ENCODE results near the gene SCAI. TPM values are rescaled to one million over a fixed set of nuclear protein-coding genes. Genes with fewer than 3 reads are reported as not detected.

The SCAI gene
- total and polyA plus RNA-seq, 2 of the 4 experiments (the other 2 are of a cell fraction) = 3.6 to 14.5 TPM

DNA sequence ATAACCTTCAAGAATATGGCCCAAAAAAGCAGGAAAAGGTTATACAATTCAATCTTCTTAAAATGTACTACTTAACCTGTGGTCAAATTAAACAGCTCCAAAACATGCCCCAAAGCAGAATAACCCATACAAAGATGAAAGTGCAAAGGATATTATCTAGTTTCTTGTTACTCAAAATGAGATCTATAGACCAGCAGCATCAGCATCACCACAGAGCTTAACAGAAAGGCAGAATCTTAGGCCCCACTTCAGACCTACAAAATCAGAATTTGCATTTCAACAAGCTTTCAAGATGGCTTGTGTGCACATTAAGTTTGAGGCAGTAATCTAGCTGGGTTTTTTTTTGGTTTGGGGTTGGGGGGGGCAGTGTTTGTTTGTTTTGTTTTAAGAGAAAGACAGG lies 54.0 kb downstream of the SCAI start:
- intact Hi-C loops (cut with micrococcal nuclease) = no loop called here
- Histone ChIP-seq H4K20me1 (ENCODE audit: insufficient read depth, low read length) (no peaks in the 10 kb centered on the region), H3K18ac (ENCODE audit: low read depth, low read length) (no peak overlapping the region), H2AFZ (replicated peaks; ENCODE audit: low read length, poor library complexity) (no peak overlapping the region), H3K9me1 (ENCODE audit: insufficient read depth, low read length) (no peaks in the 10 kb centered on the region), H3K36me3 (ENCODE audit: control insufficient read depth, insufficient read depth, low read length) (no peaks in the 10 kb centered on the region), H4K8ac (ENCODE audit: low read depth in 2 of 2, low read length in 2 of 2) (no peak overlapping the region), H2BK5ac (ENCODE audit: low read depth, low read length, poor library complexity, severe bottlenecking) (no peak overlapping the region), H3K27ac (ENCODE audit: insufficient read depth, low read length) (no peak overlapping the region), H3K4me3 (ENCODE audit: insufficient read depth, low read depth, low read length) (no peak overlapping the region), H2BK15ac (ENCODE audit: low read depth, low read length) (no peak overlapping the region), H3K14ac (replicated peaks; ENCODE audit: low read depth, low read length) (no peak overlapping the region), H2AK9ac (replicated peaks; ENCODE audit: low read depth, low read length, poor library complexity) (no peak overlapping the region), H3K23ac (ENCODE audit: low read depth, low read length) (no peak overlapping the region), H3K9ac (ENCODE audit: low read depth, low read length) (no peak overlapping the region), H3K4me2 (ENCODE audit: low read depth, low read length) (no peak overlapping the region), H4K5ac (ENCODE audit: low read depth, low read length) (no peak overlapping the region), H3K27me3 (ENCODE audit: control insufficient read depth, insufficient read depth, low read length) (no peaks in the 10 kb centered on the region), H2BK120ac (ENCODE audit: low read depth, low read length) (no peak overlapping the region), H3K56ac (ENCODE audit: extremely low read depth, insufficient read depth, low read length) (no peak overlapping the region), H3K4me1 (ENCODE audit: control insufficient read depth, insufficient read depth, low read length) (no peaks in the 10 kb centered on the region), H2AK5ac (ENCODE audit: low read depth, low read length) (no peak overlapping the region), H3K79me1 (ENCODE audit: low read depth in 1 of 2, low read length in 2 of 2) (peaks cover 14 to 15% of the 10 kb centered on the region in 2 experiments; a peak in 3 of 4 replicates), H3K4ac (ENCODE audit: low read depth, low read length) (no peak overlapping the region), H3K9me3 (ENCODE audit: control insufficient read depth, insufficient read depth, low read length) (no peaks in the 10 kb centered on the region), H2BK20ac (ENCODE audit: low read depth, low read length) (no peak overlapping the region), H4K91ac (ENCODE audit: insufficient read depth, low read depth, low read length) (no peak overlapping the region)
- ATAC-seq (ENCODE audit: low read depth) = no peak
- dilution Hi-C loops (cut with HindIII; ENCODE audit: low sequenced_read_pairs, unreplicated experiment) = no loop called here
- in situ Hi-C loops (cut with MboI; ENCODE audit: low sequenced_read_pairs) = no loop called here
- TF ChIP-seq MAFK (IDR thresholded peaks at IDR 0.05; ENCODE audit: low read depth, low read length) = no peak
- no peak for TF ChIP-seq FOS (IDR thresholded peaks at IDR 0.05; ENCODE audit: low read depth, low read length)
- no TSS peak for BruUV-seq (replicated peaks)
- DNase-seq = no peak
- ChIA-PET POLR2A (ENCODE audit: unreplicated experiment) (no interaction called here), CTCF (no interaction called here)
